Measurements from ENCODE around the gene DNMBP.

The DNMBP gene

DNA sequence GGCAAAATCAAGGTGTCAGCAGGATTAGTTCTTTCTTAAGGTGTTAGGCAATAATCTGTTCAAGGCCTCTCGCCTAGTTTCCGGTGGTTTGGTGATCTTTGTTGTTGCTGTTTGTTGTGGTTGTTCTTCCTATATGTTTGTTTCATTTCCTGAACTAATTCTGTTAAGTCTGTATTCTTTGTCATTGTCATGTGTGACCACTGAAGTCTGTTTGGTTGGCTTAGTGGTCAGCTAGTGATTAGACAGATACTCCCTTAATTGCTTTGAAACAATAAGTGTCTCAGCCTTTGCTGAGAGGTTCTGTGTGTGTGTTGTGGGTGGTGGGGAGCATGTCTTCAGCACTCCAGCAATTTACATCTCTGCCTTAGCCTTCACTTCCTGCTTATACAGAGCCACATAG, 181.3 kb downstream of the DNMBP start:
- DNase-seq (ENCODE audit: low read depth in 1 of 2, low spot score in 1 of 2) = no peak
- no peak for TF ChIP-seq JUND (IDR thresholded peaks at IDR 0.05; ENCODE audit: low read depth)
- in situ Hi-C loops (cut with HindIII; ENCODE audit: low pct_unique_long_range_greater_than_20kb, low sequenced_read_pairs) = no loop called here

DNA sequence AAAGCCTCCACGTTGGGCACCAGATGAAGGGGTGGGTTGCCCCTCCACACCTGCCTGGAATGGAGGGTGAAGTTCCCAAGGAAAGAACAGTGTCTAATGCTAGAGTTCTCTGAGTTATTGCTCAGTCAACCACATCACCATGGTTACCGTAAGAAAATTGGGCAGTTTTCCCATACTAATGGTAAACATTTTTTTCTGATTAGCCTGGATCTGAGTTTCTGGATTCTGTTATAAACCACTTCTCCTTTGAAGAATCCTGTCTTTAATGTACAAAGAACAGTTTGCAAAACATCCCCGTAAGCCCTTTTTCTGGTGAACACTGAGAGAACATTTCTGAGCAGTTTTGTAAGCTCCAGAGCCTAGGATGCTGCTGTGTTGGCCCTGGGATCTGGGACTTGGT, 181.8 kb downstream of the DNMBP start:
- no peak for TF ChIP-seq JUND (IDR thresholded peaks at IDR 0.05; ENCODE audit: low read depth)
- no peak for DNase-seq (ENCODE audit: low read depth in 1 of 2, low spot score in 1 of 2)
- in situ Hi-C loops (cut with HindIII; ENCODE audit: low pct_unique_long_range_greater_than_20kb, low sequenced_read_pairs) = no loop called here
